Hematopoietic multipotent progenitor cell treated with erythropoietin and hydrocortisone succinate and interleukin-3 and kit ligand, for 15 days (in vitro differentiated cells): ENCODE measurements around the gene VEZT.
"Not testable (repeated sequence)": the region's sequence is repeated elsewhere in the genome, so short reads cannot be mapped to it uniquely, and the experiment has no call there.

ENCODE experiments used
- DNase-seq: peaks from one replicate; pipeline ENCODE4 v3.0.0-alpha.2; 2015; ENCODE audit warnings: low spot score

The VEZT gene

GRCh38 chr12:95257541-95257940, 39.9 kb downstream of the VEZT start:
- no peak for DNase-seq

GRCh38 chr12:95258151-95258550, 40.5 kb downstream of the VEZT start:
- no peak for DNase-seq

- DNase-seq, result no peak
Measured at GRCh38 chr12:95258803-95259202, 41.2 kb downstream of the VEZT start.

GRCh38 chr12:95259368-95259767, 41.8 kb downstream of the VEZT start:
- DNase-seq, result no peak

GRCh38 chr12:95261109-95261508, 43.5 kb downstream of the VEZT start:
- DNase-seq, result no peak

GRCh38 chr12:95262808-95263207, 45.2 kb downstream of the VEZT start:
- DNase-seq, result no peak

- no peak for DNase-seq
Measured at GRCh38 chr12:95265765-95266164, 48.2 kb downstream of the VEZT start.

- DNase-seq, result no peak
Measured at GRCh38 chr12:95266254-95266653, 48.6 kb downstream of the VEZT start.

GRCh38 chr12:95269892-95270291, 52.3 kb downstream of the VEZT start:
- no peak for DNase-seq

- DNase-seq, result no peak
Measured at GRCh38 chr12:95271465-95271864, 53.9 kb downstream of the VEZT start.

GRCh38 chr12:95277139-95277538, 59.5 kb downstream of the VEZT start:
- DNase-seq, result no peak

- DNase-seq, result no peak
Measured at GRCh38 chr12:95279856-95280255, 62.2 kb downstream of the VEZT start.

GRCh38 chr12:95282266-95282665, 64.7 kb downstream of the VEZT start:
- no peak for DNase-seq

- no peak for DNase-seq
Measured at GRCh38 chr12:95283371-95283770, 65.8 kb downstream of the VEZT start.

- DNase-seq, result no peak
Measured at GRCh38 chr12:95286713-95287112, 69.1 kb downstream of the VEZT start.

- no peak for DNase-seq
Measured at GRCh38 chr12:95291501-95291900, 73.9 kb downstream of the VEZT start.

- no peak for DNase-seq
Measured at GRCh38 chr12:95298916-95299315, 81.3 kb downstream of the VEZT start.

- DNase-seq, result no peak
Measured at GRCh38 chr12:95300286-95300685, 82.7 kb downstream of the VEZT start.

GRCh38 chr12:95303476-95303875, 85.9 kb downstream of the VEZT start:
- no peak for DNase-seq

GRCh38 chr12:95304673-95305198, 87.1 kb downstream of the VEZT start:
- DNase-seq, result no peak

GRCh38 chr12:95312656-95313055, 95.0 kb downstream of the VEZT start:
- DNase-seq, result no peak

GRCh38 chr12:95314756-95315155, 97.1 kb downstream of the VEZT start:
- DNase-seq, result not testable (repeated sequence)

- DNase-seq, result no peak
Measured at GRCh38 chr12:95316798-95317197, 99.2 kb downstream of the VEZT start.

- no peak for DNase-seq
Measured at GRCh38 chr12:95318071-95318545, 100.5 kb downstream of the VEZT start.
